Neural cell (in vitro differentiated cells): ENCODE results near the gene UBE2L3. TPM values are rescaled to one million over a fixed set of nuclear protein-coding genes. Genes with fewer than 3 reads are reported as not detected.

Experiments
- H2AFZ ChIP-seq: fragments of 200-600, 300-800 bp; sonication (generic), shearing (Covaris generic); 2 replicates; pipeline ENCODE4 v1.6.0; 2014; ENCODE audit warnings: low read depth, mild to moderate bottlenecking, antibody characterized with exemption, low read length, moderate library complexity
- H3F3A ChIP-seq: fragments of 200-600 bp; shearing (Covaris generic); 2 replicates; pipeline ENCODE4 v1.6.1; 2016; ENCODE audit warnings: mild to moderate bottlenecking, moderate library complexity, mixed read lengths, antibody characterized with exemption, low read length; ENCODE audit not compliant: insufficient read depth, poor library complexity, severe bottlenecking
- H3K27ac ChIP-seq: fragments of 200-600, 300-800 bp; sonication (generic), shearing (Covaris generic); 2 replicates; pipeline ENCODE4 v1.5.1; 2014; ENCODE audit warnings: mild to moderate bottlenecking, low read length, moderate library complexity
- H3K27me3 ChIP-seq: fragments of 300-800, 200-600 bp; sonication (generic), shearing (Covaris generic); 2 replicates; pipeline ENCODE4 v1.6.0; 2014; ENCODE audit warnings: mild to moderate bottlenecking, low read depth, low read length, moderate library complexity; ENCODE audit not compliant: insufficient read depth
- H3K36me3 ChIP-seq: fragments of 300-800, 200-600 bp; sonication (generic), shearing (Covaris generic); 2 replicates; pipeline ENCODE4 v1.5.1; 2014; ENCODE audit warnings: mild to moderate bottlenecking, antibody characterized with exemption, low read length, moderate library complexity; ENCODE audit not compliant: insufficient read depth
- H3K4me2 ChIP-seq: fragments of 300-800, 200-600 bp; sonication (generic), shearing (Covaris generic); 2 replicates; pipeline ENCODE4 v1.6.0; 2014; ENCODE audit warnings: mild to moderate bottlenecking, low read length
- H3K4me3 ChIP-seq: fragments of 300-800, 200-600 bp; sonication (generic), shearing (Covaris generic); 2 replicates; pipeline ENCODE4 v1.5.1; 2014; ENCODE audit warnings: mild to moderate bottlenecking, low read length, moderate library complexity
- H3K79me2 ChIP-seq: fragments of 200-600 bp; shearing (Covaris generic); replicated peaks from 2 replicates; pipeline ENCODE4 v1.6.0; 2014; ENCODE audit warnings: mild to moderate bottlenecking, low read length, moderate library complexity; ENCODE audit not compliant: insufficient read depth
- H3K9ac ChIP-seq: fragments of 300-800, 200-600 bp; sonication (generic), shearing (Covaris generic); 2 replicates; pipeline ENCODE4 v1.6.1; 2016; ENCODE audit warnings: mild to moderate bottlenecking, low read length, mixed read lengths
- H3K9me2 ChIP-seq: fragments of 200-600 bp; shearing (Covaris generic); 2 replicates; pipeline ENCODE4 v1.6.1; 2016; ENCODE audit warnings: mild to moderate bottlenecking, low read length, mixed read lengths; ENCODE audit not compliant: insufficient read depth
- H3K9me3 ChIP-seq: fragments of 200-600, 300-800 bp; sonication (generic), shearing (Covaris generic); 2 replicates; pipeline ENCODE4 v1.6.1; 2016; ENCODE audit warnings: mild to moderate bottlenecking, mixed run types, low read length, moderate library complexity, mixed read lengths
- H4K20me1 ChIP-seq: fragments of 200-600 bp; shearing (Covaris generic); 2 replicates; pipeline ENCODE4 v1.6.1; 2016; ENCODE audit warnings: mild to moderate bottlenecking, mixed run types; ENCODE audit not compliant: insufficient read depth
- EP300 ChIP-seq: fragments of 450-650 bp; conservative IDR thresholded peaks from 2 replicates; pipeline ENCODE4 v1.6.1; 2014; ENCODE audit warnings: antibody characterized with exemption, mild to moderate bottlenecking, moderate library complexity; ENCODE audit not compliant: poor library complexity, severe bottlenecking
- EZH2 ChIP-seq: fragments of 200-600, 300-800 bp; shearing (Covaris generic), sonication (generic); IDR thresholded peaks from 2 replicates; pipeline ENCODE4 v1.6.1; 2014; ENCODE audit warnings: antibody characterized with exemption, low read length, borderline replicate concordance, mild to moderate bottlenecking; ENCODE audit not compliant: insufficient read depth, poor library complexity, severe bottlenecking
- MXI1 ChIP-seq: fragments of 450-650 bp; conservative IDR thresholded peaks from 2 replicates; pipeline ENCODE4 v1.6.1; 2014; ENCODE audit warnings: antibody characterized with exemption, mild to moderate bottlenecking; ENCODE audit not compliant: poor library complexity, severe bottlenecking
- POLR2AphosphoS5 ChIP-seq: IDR thresholded peaks from 2 replicates; pipeline ENCODE4 v1.6.1; 2012
- RAD21 ChIP-seq: fragments of 450-650 bp; conservative IDR thresholded peaks from 2 replicates; pipeline ENCODE4 v1.6.1; 2014; ENCODE audit warnings: antibody characterized with exemption, mild to moderate bottlenecking, moderate library complexity
- SMC3 ChIP-seq: fragments of 450-650 bp; conservative IDR thresholded peaks from 2 replicates; pipeline ENCODE4 v1.6.1; 2014; ENCODE audit warnings: antibody characterized with exemption, mild to moderate bottlenecking, moderate library complexity; ENCODE audit not compliant: poor library complexity
- TAF1 ChIP-seq: IDR thresholded peaks from 2 replicates; pipeline ENCODE4 v1.6.1; 2012; ENCODE audit warnings: low read depth
- polyA plus RNA-seq: library from polyadenylated mRNA; depleted of rRNA; stranded (reverse); fragments of >200 nt; gene quantifications from 2 replicates; pipeline ENCODE4 v1.2.3, GENCODE V29; 2014
- TF ChIP-seq, protein P1 (sequence below): fragments of 450-650 bp; IDR thresholded peaks from 2 replicates; pipeline ENCODE4 v1.5.1; 2014; ENCODE audit warnings: antibody characterized with exemption, mild to moderate bottlenecking, moderate library complexity; ENCODE audit not compliant: poor library complexity, severe bottlenecking
- TF ChIP-seq, protein P2 (sequence below): IDR thresholded peaks from 2 replicates; pipeline ENCODE4 v1.6.1; 2012; ENCODE audit warnings: borderline replicate concordance

UBE2L3 gene
- polyA plus RNA-seq, 1 donor from 2014 or later = 49.1 TPM

DNA sequence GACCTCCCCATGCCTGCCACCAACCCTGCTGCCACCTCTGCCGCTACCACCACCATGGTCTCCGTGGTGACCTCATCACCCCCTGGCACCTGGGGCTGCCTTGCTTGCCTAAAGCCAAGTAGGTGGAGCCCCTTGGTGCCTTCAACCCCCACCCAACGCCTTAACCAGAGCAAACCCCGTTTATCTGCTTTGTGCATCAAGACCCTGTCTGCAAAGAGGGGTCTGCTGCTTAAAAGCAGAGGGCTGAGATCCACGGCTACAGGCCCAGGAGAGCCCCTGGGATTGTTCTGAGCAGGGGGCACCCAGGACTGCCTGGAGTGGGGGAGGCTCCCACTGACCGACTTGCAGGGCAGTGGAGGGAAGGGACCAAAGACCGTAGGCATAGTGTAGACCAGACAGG lies 93.4 kb downstream of the UBE2L3 start:
- Histone ChIP-seq H3K36me3 (no peaks in the 10 kb centered on the region), H3K79me2 (no peaks in the 10 kb centered on the region), H3K9me2 (no peaks in the 10 kb centered on the region), H3K27ac (no peak overlapping the region), H3K9me3 (no peaks in the 10 kb centered on the region), H4K20me1 (no peaks in the 10 kb centered on the region), H2AFZ (no peak overlapping the region), H3K27me3 (peaks cover 7% of the 10 kb centered on the region), H3K9ac (no peak overlapping the region), H3K4me3 (no peak overlapping the region), H3F3A (no peaks in the 10 kb centered on the region), H3K4me2 (no peak overlapping the region)
- TF ChIP-seq EP300 (no peak), EZH2 (no peak), MXI1 (no peak), POLR2AphosphoS5 (no peak), TAF1 (no peak), RAD21 (no peak), SMC3 (no peak)
- TF ChIP-seq, protein P1, sequence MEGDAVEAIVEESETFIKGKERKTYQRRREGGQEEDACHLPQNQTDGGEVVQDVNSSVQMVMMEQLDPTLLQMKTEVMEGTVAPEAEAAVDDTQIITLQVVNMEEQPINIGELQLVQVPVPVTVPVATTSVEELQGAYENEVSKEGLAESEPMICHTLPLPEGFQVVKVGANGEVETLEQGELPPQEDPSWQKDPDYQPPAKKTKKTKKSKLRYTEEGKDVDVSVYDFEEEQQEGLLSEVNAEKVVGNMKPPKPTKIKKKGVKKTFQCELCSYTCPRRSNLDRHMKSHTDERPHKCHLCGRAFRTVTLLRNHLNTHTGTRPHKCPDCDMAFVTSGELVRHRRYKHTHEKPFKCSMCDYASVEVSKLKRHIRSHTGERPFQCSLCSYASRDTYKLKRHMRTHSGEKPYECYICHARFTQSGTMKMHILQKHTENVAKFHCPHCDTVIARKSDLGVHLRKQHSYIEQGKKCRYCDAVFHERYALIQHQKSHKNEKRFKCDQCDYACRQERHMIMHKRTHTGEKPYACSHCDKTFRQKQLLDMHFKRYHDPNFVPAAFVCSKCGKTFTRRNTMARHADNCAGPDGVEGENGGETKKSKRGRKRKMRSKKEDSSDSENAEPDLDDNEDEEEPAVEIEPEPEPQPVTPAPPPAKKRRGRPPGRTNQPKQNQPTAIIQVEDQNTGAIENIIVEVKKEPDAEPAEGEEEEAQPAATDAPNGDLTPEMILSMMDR = no peak
- TF ChIP-seq, protein P2, sequence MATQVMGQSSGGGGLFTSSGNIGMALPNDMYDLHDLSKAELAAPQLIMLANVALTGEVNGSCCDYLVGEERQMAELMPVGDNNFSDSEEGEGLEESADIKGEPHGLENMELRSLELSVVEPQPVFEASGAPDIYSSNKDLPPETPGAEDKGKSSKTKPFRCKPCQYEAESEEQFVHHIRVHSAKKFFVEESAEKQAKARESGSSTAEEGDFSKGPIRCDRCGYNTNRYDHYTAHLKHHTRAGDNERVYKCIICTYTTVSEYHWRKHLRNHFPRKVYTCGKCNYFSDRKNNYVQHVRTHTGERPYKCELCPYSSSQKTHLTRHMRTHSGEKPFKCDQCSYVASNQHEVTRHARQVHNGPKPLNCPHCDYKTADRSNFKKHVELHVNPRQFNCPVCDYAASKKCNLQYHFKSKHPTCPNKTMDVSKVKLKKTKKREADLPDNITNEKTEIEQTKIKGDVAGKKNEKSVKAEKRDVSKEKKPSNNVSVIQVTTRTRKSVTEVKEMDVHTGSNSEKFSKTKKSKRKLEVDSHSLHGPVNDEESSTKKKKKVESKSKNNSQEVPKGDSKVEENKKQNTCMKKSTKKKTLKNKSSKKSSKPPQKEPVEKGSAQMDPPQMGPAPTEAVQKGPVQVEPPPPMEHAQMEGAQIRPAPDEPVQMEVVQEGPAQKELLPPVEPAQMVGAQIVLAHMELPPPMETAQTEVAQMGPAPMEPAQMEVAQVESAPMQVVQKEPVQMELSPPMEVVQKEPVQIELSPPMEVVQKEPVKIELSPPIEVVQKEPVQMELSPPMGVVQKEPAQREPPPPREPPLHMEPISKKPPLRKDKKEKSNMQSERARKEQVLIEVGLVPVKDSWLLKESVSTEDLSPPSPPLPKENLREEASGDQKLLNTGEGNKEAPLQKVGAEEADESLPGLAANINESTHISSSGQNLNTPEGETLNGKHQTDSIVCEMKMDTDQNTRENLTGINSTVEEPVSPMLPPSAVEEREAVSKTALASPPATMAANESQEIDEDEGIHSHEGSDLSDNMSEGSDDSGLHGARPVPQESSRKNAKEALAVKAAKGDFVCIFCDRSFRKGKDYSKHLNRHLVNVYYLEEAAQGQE = no peak

DNA sequence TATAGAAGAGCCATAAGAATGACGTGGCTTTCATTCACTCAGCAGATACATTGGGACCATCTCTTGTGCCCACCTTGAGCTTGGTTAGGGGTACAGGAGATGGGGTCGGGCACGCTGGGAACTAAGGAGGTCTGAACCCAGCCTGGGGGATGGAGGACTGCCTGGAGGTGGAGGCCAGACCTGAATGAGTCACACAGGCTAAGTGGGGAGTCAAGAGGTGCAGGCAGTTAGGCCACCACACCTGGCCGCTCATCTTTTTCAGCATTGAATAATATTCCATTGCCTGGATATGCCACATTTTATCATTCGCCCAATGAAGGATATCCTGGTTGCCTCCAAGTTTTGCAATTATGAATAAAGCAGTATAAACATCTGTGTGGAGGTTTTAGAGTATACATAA lies 94.5 kb downstream of the UBE2L3 start:
- no peak overlapping the region for H2AFZ ChIP-seq
- H3K79me2 ChIP-seq = peaks cover 4% of the 10 kb centered on the region
- H3K36me3 ChIP-seq = no peaks in the 10 kb centered on the region
- H4K20me1 ChIP-seq = no peaks in the 10 kb centered on the region
- H3K27me3 ChIP-seq = peaks cover 7% of the 10 kb centered on the region
- no peaks in the 10 kb centered on the region for H3K9me2 ChIP-seq
- H3K9me3 ChIP-seq = no peaks in the 10 kb centered on the region
- H3K9ac ChIP-seq = no peak overlapping the region
- H3K27ac ChIP-seq = no peak overlapping the region
- TF ChIP-seq SMC3 (no peak), EP300 (no peak), POLR2AphosphoS5 (no peak), EZH2 (no peak), RAD21 (no peak), MXI1 (no peak), TAF1 (no peak)
- TF ChIP-seq, protein P2 = no peak
- TF ChIP-seq, protein P1 = no peak
- H3K4me3 ChIP-seq = no peak overlapping the region
- H3K4me2 ChIP-seq = no peak overlapping the region
- H3F3A ChIP-seq = no peaks in the 10 kb centered on the region
